Activated T-cell treated with anti-CD3 and anti-CD28 coated beads, Interleukin-2, amount 50 U/mL, for 1 hour (primary cell): ENCODE measurements around the gene BFSP1.

Source experiments
- DNase-seq: peaks from one replicate; pipeline ENCODE4 v3.0.0-alpha.2; 2020

The BFSP1 gene

DNA sequence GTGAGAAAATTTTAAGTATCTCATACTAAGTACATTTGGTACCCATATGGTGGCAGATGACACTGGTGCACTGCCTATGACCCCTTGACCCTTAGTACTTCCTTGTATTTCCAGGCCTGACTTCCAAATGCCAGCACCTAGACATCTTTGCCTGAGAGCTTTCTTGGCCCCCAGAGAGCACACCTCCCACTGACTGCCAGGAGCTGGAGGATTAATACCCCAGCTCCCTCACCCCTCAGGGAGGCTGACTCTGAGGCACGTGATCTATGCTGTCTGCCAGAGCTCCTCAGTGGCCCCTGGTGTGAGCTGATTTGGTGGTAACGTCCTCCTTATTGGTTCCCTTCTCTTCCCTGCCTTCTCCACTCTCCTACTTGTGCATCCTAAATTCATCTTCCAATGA, 38.0 kb downstream of the BFSP1 start:
- no peak for DNase-seq

DNA sequence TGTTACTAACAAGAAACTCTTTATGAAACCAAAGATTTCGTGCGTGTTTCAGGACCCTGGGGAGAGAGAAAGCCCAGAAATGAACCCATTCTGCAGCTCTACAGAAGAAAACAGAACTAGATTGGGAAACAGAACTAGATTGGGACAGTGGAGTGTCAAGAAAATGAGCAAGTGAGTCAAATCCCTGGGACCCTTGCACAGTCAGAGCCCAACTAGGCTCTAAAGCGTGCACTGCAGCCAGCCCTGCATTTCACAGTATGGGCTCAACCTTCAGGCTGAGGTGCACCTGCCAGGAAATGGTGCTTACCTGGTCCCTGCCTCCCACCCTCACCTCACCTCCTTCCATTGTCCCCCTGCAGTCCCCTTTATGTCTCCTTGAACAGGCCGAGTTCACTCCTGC, 39.7 kb downstream of the BFSP1 start:
- no peak for DNase-seq

DNA sequence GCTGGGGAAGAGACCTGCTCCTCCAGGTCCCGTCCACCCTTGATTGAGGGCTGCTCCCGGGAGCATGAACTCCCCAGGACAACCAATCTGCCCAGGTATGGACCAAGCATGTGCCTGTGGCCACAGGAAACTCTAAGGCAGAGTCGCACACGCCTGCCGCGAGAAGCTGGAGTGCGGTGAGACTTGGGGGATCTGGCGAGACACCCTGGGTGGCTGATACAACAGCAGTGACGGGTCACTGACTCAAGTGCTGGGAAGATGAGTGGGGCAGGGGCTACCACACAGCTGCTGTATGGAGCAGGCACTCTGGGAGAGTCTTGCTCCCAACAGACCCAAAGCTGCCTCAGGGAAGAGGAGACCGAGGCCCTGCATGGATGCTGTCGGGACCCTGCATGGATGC, 40.1 kb downstream of the BFSP1 start:
- no peak for DNase-seq

DNA sequence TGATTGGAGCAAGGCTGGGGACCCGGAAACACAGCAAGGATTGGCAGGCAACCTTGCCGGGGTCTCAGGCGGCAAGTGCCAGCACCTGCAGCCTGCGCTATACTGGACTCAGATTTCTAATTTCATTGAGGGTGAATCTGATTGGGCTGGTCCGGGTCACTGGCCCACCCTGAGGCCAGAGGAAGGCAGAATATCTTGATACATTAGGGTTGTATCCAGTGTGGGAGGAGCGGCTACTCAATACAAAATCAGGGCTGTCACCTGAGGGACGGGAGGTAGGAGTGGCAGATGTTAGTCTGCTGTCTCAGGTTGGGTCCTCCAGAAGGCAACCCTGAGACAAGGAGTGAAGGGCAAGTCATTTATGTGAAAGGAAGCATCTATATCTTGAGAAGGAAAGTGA, 40.7 kb downstream of the BFSP1 start:
- DNase-seq = no peak

DNA sequence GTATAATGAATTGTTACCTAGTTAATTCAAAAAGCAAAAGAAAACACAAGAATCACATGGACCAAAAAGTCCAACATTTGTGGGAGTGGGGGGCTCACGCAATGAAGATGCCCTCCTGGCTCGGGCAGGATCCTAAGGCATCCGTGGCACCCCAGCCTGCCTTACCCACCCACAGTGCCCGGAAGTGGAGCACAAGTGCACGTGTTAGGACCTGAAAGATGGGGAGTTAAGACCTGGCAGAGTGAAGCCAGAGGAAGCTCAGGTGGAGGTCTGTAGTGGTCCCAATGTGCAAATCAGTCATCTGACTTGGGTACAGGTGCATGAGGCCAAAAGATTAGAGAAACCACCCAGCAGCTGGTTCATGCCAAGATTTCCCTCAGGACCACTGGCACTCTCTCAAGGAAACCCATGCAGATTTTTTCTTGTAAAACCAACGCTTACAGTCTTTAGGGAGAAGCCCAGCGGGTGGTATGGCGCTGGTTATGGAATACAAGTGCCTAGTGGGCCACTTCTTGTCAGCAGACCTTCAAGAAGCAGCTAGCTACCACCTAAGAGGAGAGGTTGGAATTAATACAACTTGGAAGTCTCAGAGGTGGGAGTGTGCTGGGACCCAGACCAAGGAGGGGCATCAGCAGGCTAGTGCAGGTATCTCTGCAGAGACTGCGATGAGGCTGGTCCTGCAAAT, 42.1 kb downstream of the BFSP1 start:
- no peak for DNase-seq

DNA sequence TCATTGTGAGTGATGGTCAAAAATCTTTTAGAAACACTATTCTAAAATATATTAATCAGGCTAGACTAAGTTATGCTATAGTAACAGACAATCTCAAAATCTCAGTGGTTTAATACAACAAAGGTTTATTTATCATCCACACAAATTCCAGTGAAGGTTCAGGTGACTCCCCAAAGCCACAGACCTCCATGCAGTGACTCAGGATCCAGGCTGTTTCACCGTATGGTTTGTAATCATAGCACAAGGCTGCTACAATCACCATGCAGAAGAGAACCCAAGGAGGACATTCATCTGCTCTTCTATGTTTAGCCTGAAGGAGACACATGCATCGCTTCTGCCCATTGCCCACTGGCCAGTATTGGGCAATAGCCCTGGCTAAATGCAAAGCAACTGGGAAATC, 46.2 kb downstream of the BFSP1 start:
- no peak for DNase-seq

DNA sequence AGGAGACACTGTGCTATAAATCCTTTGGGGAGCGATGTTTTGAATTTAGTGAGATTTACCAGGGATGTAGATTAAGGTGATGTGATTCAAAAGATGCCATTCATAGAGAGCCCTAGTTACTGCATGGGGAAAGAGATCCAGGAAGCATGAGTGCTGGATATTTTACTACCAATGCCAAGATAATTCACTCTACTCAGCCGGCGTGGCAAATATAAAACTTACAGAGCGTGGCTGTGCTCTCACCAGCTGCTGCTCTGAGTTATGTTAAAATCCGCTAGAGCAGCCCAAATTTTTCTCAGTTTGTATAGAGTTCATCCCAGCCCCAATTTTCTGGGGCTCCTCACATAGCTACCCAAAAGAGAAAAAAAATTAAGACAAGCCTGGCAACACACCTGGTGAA, 48.6 kb downstream of the BFSP1 start:
- no peak for DNase-seq

DNA sequence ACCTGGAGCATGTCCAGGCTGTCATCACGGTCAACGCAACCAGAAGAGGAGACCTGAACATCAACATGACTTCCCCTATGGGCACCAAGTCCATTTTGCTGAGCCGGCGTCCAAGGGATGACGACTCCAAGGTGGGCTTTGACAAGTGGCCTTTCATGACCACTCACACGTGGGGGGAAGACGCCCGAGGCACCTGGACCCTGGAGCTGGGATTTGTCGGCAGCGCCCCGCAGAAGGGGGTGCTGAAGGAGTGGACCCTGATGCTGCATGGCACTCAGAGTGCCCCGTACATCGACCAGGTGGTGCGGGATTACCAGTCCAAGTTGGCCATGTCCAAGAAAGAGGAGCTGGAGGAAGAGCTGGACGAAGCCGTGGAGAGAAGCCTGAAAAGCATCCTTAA, 49.5 kb downstream of the BFSP1 start:
- DNase-seq = no peak

DNA sequence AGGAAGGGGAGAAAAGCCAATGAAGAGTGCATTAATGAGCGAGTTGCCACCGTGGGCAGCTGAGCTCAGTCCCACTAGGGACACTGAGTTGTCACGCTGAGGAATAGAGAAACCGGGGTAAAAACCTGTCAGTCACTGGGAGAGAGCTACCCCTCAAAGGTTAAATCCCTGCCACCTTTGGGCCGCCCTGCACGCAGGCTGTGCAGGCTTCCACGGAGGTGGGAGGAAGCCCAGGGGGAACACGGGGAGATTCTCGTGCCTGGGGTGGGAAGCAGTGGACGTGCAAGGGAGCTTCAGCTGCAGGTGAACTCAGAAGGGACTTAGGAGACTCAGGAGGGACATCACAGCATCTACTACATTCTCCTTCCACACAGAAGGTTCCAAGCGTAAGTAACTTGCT, 50.5 kb downstream of the BFSP1 start:
- no peak for DNase-seq

DNA sequence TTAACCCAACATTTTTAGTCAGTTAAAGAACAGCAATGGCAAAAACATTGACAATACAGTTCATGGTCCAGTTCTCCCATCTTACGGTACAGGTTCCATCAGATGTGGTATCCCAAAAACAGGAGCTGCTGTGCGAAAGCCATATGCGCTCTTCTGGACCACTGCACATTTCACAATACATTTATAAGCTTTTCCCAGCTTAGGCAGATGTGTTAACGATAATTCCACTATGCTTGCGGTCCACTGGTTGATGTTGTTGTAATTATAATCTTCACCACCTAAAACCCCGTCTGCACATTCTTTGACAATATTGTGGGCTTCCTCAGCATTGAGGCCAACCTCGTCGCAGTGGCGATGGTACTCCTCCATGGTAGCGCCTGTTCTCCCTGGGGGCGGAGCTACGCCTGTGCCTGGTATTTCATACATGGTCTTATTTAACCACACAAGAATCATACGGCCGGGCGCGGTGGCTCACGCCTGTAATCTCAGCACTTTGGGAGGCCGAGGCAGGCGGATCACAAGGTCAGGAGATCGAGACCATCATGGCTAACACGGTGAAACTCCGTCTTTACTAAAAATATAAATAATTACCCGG, 52.0 kb downstream of the BFSP1 start:
- no peak for DNase-seq

DNA sequence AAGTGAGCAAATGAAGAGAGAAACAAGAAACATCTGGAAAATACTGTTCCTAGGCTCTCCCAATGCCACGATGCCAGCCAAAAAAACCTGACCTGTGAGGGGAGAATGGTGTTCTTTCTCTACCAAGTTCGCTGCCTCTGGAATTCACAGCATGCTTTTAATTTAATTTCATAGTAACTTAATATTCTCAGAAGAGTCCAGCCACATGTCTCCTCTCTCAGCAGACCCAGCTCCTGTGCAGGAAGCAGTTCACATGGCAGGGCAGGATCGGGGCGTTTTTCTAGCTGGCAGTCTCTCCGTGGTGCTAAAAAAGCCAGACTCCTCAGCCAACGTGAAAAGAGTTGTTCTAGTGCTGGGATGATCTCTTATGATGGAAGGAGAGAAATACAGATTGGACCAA, 57.5 kb downstream of the BFSP1 start:
- DNase-seq = no peak

DNA sequence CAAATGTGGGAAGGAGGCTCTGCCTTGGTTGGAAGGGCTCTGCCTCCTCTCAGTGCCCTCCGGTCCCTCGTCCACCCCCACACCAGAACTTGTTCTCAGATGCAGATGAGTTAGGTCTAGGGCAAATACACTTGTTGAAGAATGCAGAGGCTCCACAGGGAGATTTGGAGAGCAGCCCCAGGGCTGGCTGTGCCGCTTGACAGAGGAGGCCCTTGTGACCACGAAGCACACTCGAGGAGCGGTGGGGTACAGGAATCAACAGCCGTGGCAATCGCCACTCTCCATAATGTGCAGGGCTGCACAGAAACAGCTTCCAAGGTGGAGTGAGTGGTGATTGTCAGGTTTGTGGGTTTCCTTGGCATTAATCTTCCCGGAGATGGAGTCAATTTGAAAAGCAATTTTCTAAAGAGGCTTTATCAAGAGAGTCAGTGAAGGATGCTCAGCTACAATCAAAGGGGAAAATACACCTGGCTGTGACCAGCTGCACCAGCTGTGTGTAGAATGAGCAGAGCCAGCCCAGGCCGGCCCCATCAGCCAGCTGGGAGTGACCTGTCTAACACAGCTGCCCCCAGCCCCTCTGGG, 59.5 kb downstream of the BFSP1 start:
- no peak for DNase-seq

DNA sequence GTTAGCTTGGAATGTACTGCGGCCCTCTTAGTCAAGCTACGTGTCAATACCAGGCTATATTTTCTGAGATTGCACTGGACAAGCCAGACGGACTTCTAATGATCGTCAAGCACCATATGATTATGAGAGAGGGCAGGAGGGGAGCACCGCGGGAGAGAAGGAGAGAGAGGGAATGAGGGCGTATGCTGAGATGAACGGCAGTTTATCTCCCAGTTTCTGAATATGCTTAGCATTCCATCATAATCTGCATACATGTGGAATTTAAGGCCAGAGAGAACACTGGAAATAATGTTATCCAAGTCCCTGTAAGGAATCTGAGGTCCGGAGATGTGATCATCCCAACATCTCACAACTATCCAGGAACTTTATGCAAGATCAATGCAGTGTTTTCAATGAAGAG, 60.2 kb downstream of the BFSP1 start:
- DNase-seq = no peak

DNA sequence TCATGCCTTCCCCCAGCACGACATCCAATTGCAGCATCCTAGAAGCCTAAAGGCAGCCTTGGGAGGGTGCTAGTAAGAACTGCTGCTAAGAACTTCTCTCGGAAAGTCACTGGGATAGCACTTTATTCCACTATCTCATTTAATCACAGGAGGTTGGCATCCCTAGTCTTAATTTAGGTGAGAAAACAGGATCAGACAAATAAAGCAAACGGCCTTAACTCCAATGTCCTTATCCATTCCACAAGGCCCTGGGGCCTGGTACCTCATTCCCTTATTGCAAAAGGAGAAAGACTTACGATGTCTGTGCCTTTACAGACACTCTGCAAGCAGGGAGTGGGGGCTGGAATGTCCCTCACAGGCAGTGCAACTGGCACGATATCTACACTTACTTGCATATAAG, 60.7 kb downstream of the BFSP1 start:
- no peak for DNase-seq

DNA sequence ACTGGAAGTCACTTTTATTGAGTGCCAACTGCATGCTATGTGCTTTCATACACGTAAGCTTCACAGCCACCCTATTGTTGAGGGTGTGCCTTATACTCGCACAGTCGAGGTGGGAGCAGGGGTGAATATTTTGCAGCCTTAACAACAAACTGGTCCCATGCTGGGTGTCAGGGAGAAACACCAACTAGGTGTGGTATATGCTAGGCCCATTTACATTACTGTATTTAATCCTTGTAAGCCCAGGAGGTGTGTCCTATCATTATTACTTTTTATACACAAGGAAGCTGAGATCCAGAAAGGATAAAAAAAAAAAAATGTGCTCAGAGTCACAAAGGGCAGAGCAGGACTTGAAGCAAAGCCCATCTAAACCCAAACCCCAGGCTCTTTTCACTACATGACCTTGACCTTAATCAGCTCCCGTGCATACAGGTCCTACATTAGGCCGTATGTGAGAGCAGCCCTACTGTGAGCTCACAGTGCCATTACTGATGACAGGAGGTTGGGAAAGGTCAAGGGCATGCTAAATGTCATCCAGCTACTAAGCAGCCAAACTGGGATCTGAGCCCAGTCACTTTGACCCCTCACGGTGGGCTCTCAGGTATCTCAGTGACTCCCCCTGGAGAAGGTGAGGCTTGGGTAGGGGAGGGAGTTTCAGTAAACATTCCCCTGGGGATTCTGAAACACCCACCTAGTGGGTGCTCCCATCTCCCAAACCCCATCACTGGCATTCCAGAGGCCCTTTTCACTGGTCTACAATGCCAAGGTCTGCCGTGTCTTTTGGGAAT, 61.7 kb downstream of the BFSP1 start:
- no peak for DNase-seq

DNA sequence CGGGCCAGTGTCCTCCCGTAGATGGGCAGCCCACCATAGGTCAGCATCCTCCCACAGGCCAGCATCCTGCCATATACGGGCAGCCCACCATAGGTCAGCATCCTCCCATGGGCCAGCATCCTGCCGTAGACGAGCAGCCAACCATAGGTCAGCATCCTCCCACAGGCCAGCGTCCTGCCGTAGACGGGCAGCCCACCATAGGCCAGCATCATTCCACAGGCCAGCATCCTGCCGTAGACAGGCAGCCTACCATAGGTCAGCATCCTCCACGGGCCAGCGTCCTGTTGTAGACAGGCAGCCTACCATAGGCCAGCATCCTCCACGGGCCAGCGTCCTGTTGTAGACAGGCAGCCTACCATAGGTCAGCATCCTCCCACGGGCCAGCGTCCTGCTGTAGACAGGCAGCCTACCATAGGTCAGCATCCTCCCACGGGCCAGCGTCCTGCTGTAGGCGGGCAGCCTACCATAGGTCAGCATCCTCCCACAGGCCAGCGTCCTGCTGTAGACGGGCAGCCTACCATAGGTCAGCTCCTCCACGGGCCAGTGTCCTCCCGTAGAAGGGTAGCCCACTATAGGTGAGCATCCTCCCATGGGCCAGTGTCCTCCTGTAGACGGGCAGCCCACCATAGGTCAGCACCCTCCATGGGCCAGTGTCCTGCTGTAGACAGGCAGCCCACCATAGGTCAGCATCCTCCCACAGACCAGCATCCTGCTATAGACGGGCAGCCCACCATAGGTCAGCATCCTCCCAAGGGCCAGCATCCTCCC, 62.9 kb downstream of the BFSP1 start:
- DNase-seq = no peak

DNA sequence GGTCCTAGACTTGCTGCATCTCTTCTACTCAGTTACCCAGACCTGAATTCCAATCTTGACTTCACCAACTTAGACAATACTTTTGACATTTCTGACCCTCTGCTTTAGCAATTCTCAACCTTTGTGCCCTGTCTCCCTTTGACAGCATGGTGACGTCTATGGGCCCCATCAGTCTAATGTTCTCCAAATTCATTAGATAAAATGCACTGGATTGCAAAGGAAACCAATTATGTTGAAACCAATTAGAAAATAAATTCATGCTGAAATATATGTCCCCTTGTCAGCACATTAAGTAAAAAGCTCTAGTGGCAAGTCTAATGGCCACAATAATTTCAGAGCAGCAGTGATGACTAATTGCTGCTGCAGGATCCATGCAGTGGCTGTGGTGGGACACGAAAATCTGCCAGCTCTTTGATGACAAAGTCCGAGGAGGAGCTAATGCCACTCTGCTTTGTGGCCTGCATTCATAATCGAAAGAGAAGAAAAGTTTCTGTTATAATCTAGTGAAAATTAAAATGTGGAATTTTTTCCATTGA, 64.0 kb downstream of the BFSP1 start:
- DNase-seq = no peak

DNA sequence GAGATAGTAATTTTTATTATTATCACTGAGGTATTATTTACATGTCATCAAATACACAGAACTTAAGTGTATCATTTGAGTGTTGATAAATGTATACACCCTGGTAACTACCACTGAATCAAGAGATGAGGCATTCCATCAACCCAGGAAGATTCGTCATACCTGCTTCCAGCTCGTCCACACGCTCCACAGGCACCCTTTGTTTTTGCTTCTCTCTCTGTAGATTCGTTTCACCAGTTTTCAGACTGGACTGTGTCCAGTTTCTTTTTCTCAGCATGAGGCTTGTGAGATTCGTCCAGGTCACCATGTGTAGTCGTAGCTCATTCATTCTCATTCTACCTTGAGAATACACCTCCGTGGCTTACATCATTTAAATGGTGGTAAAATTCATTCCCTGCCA, 64.5 kb downstream of the BFSP1 start:
- no peak for DNase-seq

DNA sequence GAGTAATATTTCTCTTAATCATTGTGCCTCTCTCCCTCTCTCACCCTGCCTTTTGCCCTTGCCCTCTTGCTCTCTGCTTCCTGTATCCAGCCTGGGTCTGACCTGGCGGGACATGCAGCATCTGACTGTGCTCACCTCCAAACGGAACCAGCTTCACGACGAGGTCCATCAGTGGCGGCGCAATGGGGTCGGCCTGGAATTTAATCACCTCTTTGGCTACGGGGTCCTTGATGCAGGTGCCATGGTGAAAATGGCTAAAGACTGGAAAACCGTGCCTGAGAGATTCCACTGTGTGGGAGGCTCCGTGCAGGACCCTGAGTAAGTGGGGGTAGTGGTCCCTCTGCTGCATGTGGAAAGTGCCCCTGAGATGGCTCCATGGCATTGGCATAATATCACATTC, 65.9 kb downstream of the BFSP1 start:
- no peak for DNase-seq

DNA sequence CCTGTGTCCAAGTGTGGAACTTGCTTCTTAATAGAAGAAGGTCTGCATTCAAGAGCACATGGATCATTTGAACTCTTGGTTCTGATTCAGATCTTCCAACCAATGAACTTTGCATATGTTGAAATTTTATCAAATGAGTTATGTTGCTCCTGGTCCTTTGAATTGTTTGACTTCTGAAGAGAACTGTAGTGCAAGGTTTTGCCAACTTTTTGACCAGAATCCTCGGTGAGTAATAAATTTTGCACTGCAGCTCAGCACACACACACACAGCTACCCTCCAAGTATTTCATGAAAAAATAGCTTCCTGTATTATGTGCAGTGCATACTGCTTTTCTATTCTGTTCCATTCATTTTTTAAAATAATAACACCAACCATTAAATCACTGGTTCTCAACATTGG, 67.5 kb downstream of the BFSP1 start:
- DNase-seq = no peak

DNA sequence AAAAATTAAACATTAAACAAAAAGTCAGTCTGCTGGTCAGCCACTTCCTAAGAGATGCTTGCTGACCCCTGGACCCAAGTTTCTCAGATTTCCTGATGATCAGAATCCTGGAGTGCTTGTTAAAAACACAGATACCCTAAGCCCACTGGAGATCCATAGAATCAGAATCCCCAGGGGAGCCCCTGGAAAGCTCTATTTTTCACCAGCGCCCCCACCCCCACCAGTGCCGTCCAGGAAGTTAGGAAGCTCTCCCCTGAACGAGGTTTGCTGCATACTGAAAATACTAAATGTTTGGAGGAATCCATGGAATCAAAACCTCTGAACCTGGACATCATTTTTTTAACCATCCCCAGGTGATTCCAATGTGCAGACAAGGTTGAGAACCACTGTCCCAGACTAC, 69.2 kb downstream of the BFSP1 start:
- DNase-seq = no peak

DNA sequence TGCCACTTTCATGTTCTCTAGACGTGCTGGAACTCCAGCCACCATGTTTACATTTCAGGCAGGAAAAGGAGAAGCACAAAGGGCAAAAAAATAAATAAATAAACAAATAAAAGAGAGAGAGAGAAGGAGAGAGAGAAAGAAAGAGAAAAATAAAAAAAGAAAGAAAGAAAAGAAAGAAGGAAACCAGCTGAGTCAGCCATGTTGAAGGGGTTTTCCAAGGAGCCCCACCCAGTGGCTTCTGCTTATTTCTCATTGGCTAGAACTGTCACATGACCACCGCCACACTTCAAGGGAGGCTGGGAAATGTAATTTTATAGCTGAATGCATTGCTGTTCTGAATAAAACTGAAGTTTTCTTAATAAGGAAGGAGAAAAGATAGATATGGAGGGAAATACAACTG, 71.1 kb downstream of the BFSP1 start:
- no peak for DNase-seq

DNA sequence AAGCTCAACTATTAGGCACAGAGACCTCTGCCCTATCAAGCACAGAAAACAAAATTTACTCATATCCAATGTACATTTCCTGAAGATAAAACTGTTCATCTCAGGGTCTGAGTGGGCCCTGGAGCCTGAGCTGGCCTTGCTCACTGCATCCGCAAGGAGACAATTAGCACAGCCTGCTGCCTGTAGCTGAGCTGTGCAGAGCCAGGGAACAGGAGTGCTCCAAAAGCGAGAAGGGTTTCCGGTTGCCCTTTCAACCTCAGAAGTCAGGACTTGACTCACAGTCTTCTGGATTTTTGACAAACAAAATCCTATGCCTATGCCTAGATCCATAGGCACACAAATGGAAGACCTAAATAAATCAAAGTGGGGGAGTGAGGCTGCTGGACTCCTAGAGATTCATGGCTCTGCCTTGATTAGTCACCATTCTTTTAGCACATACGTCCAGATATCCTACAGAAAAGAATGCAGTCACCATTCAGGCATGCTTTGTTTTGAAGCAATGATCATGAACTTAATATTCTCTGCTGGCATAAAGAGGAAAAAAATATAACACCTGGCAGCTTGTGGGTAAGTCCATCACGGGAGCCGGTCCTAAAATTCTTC, 73.5 kb downstream of the BFSP1 start:
- DNase-seq = no peak
